Esophagus squamous epithelium (tissue), 4 donors: ENCODE results near the gene TUT1.

Source experiments
- POLR2A ChIP-seq, 4 donors: fragments of 450-650 bp; IDR thresholded peaks; one replicate each; pipeline ENCODE4 v1.6.1; 2017; ENCODE audit warnings: antibody characterized with exemption in 4 of 4, mild to moderate bottlenecking in 4 of 4, moderate library complexity in 3 of 4
- TF ChIP-seq, protein P1 (sequence below), 6 experiments: fragments of 450-650 bp in 4 of 6; fragments of 200-600 bp in 2 of 6; sonication (generic) in 2 of 6; IDR thresholded peaks; one replicate each; pipeline ENCODE4 v1.5.1; 2016 to 2019; ENCODE audit warnings: antibody characterized with exemption in 6 of 6, mild to moderate bottlenecking in 4 of 6, moderate library complexity in 4 of 6

- TF ChIP-seq, protein P1, sequence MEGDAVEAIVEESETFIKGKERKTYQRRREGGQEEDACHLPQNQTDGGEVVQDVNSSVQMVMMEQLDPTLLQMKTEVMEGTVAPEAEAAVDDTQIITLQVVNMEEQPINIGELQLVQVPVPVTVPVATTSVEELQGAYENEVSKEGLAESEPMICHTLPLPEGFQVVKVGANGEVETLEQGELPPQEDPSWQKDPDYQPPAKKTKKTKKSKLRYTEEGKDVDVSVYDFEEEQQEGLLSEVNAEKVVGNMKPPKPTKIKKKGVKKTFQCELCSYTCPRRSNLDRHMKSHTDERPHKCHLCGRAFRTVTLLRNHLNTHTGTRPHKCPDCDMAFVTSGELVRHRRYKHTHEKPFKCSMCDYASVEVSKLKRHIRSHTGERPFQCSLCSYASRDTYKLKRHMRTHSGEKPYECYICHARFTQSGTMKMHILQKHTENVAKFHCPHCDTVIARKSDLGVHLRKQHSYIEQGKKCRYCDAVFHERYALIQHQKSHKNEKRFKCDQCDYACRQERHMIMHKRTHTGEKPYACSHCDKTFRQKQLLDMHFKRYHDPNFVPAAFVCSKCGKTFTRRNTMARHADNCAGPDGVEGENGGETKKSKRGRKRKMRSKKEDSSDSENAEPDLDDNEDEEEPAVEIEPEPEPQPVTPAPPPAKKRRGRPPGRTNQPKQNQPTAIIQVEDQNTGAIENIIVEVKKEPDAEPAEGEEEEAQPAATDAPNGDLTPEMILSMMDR (IDR thresholded peaks at IDR 0.05), result no peak
- TF ChIP-seq POLR2A (IDR thresholded peaks at IDR 0.05), result no peak
Observed at GRCh38 chr11:62613291-62613778, 22.0 kb upstream of the TUT1 start.
